Tibial artery (tissue), 4 donors: ENCODE data around the gene OR10A3.

Source experiments
- DNase-seq, 2 donors: peaks; one replicate each; pipeline ENCODE4 v3.0.0-alpha.2; 2019
- H3K27ac ChIP-seq, 2 donors: fragments of 200-600 bp; sonication (generic) in 1 of 2; 1 replicate in 1 of 2; 2 replicates in 1 of 2; pipeline ENCODE4 v1.5.1; 2018 to 2019; ENCODE audit warnings: mild to moderate bottlenecking in 1 of 2
- H3K27me3 ChIP-seq, 2 donors: fragments of 200-600 bp; sonication (generic) in 1 of 2; one replicate each; pipeline versions ENCODE4 v1.5.1 to v1.6.0; 2016 to 2019
- H3K36me3 ChIP-seq, 3 donors: fragments of 200-600 bp; sonication (generic) in 2 of 3; one replicate each; pipeline ENCODE4 v1.5.1; 2016 to 2019; ENCODE audit warnings: mild to moderate bottlenecking in 2 of 3
- H3K4me1 ChIP-seq, 4 donors: fragments of 200-600 bp; sonication (generic) in 2 of 4; 1 replicate in 3 of 4; 2 replicates in 1 of 4; pipeline ENCODE4 v1.5.1; 2016 to 2019
- H3K4me3 ChIP-seq, 2 donors: fragments of 200-600 bp; sonication (generic) in 1 of 2; 1 replicate in 1 of 2; 2 replicates in 1 of 2; pipeline ENCODE4 v1.5.1; 2018 to 2019; ENCODE audit warnings: mild to moderate bottlenecking in 2 of 2
- H3K9me3 ChIP-seq, 3 donors: fragments of 200-600 bp; sonication (generic) in 1 of 3; one replicate each; pipeline ENCODE4 v1.5.1; 2016 to 2019
- intact Hi-C: fragments of 100-400 bp; cut with DNase I; formaldehyde crosslinking; loops from one replicate; pipeline ENCODE4 v1.15.0; 2023; ENCODE audit warnings: low total_unique reads
- TF ChIP-seq, protein P1 (sequence below), 2 experiments: fragments of 200-600 bp in 1 of 2; fragments of 450-650 bp in 1 of 2; IDR thresholded peaks; one replicate each; pipeline ENCODE4 v1.5.1; 2017 to 2019; ENCODE audit warnings: antibody characterized with exemption in 2 of 2, mild to moderate bottlenecking in 1 of 2, moderate library complexity in 1 of 2

OR10A3 gene

DNA sequence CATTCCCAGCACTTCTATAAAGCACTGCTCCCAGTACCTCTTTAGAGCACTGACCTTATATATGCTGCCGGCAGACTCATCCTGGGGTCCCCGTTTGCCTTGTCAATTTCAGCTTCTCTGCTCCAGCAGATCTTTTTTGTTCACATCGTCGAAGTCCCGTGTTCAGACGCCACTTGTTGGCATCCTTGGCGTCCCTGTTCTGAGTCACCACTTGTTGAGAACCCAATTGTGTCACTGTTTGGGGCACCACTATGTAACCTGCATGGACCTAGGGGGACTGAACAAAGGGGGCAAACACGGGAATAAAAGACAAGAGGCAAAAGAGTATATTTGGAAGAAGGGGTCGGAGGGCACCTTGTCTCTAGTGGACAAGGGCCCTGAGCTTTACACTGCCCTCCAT lies 36.0 kb downstream of the OR10A3 start:
- TF ChIP-seq, protein P1, sequence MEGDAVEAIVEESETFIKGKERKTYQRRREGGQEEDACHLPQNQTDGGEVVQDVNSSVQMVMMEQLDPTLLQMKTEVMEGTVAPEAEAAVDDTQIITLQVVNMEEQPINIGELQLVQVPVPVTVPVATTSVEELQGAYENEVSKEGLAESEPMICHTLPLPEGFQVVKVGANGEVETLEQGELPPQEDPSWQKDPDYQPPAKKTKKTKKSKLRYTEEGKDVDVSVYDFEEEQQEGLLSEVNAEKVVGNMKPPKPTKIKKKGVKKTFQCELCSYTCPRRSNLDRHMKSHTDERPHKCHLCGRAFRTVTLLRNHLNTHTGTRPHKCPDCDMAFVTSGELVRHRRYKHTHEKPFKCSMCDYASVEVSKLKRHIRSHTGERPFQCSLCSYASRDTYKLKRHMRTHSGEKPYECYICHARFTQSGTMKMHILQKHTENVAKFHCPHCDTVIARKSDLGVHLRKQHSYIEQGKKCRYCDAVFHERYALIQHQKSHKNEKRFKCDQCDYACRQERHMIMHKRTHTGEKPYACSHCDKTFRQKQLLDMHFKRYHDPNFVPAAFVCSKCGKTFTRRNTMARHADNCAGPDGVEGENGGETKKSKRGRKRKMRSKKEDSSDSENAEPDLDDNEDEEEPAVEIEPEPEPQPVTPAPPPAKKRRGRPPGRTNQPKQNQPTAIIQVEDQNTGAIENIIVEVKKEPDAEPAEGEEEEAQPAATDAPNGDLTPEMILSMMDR (IDR thresholded peaks at IDR 0.05), result no peak
- Histone ChIP-seq H3K36me3 (no peaks in the 10 kb centered on the region), H3K4me3 (no peak overlapping the region), H3K4me1 (no peaks in the 10 kb centered on the region), H3K27ac (no peak overlapping the region), H3K9me3 (no peaks in the 10 kb centered on the region), H3K27me3 (no peaks in the 10 kb centered on the region)
- intact Hi-C loops, result no loop called here
- no peak for DNase-seq

DNA sequence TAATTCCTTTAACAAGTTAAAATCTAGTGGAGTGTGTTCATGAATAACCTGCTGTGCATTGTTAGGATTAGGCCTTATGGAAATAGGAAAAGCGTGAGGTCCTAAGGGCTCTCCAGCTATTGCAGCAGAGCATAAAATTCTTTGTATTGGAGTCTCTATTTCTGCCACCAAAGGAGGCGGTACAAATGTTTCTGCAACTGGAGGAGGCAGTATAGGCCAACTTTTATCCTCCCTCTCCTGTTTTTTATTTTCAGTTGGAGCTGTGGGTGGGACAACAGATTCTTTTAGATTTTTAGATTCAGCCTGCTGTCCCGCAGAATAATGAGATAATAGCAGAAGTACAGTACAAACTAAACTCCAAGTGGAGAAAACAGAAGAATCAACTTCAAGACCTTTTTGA lies 36.6 kb downstream of the OR10A3 start:
- DNase-seq, result no peak
- H3K4me3 ChIP-seq, result no peak overlapping the region
- intact Hi-C loops, result loop anchor here (5.0 kb wide), 1 partner anchor 82 kb away; the partner anchor contains the start of gene EIF3F
- no peak overlapping the region for H3K27ac ChIP-seq
- H3K36me3 ChIP-seq, result no peaks in the 10 kb centered on the region
- TF ChIP-seq, protein P1 (IDR thresholded peaks at IDR 0.05), result no peak
- H3K27me3 ChIP-seq, result no peaks in the 10 kb centered on the region
- no peaks in the 10 kb centered on the region for H3K4me1 ChIP-seq
- no peaks in the 10 kb centered on the region for H3K9me3 ChIP-seq

DNA sequence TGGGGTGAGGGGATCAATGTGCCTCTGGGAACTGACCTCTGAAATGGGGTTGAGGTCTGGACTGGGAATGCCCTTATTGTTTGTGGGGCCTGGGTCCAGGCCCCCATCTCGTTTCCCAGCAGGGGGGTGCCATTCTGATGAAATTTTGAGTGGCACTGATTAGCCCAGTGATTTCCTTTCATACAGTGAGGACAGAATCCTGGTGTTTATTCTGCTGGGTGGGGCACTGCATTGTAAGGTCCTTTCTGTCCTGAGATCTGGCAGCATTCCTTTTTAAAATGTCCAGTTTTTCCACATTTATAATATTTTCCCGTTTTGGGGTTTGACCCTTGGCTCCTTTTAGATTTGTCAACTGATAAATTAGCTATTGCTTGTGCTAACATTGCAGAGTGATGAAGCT lies 37.6 kb downstream of the OR10A3 start:
- no peaks in the 10 kb centered on the region for H3K9me3 ChIP-seq
- intact Hi-C loops, result loop anchor here (5.0 kb wide), 1 partner anchor 83 kb away; the partner anchor contains the start of gene EIF3F
- no peaks in the 10 kb centered on the region for H3K27me3 ChIP-seq

DNA sequence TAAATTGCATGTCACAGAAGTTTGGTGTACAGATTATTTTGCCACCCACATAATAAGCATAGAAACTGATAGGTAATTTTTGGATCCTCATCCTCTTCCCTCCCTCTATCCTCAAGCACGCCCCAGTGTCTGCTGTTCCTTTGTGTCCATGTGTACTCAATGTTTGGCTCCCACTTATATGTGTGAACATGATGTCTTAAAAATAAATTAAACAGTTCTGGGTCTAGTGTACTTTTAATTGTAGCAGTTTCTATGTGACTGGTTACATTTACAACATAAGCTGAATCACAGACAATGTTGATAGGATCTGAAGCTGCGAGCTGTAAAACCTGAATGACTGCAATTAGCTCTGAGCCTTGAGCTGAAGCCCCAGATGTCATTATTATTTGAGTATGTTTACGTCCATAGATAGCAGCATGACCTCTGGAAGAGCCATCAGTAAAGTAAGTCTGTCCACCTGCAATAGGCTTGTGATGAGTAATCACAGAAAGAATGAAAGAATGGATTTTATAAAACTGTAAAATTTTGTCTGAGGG lies 40.1 kb downstream of the OR10A3 start:
- intact Hi-C loops, result loop anchor here (5.0 kb wide), 1 partner anchor 86 kb away; the partner anchor contains the start of gene EIF3F
- H3K36me3 ChIP-seq, result no peaks in the 10 kb centered on the region
- no peaks in the 10 kb centered on the region for H3K4me1 ChIP-seq
- TF ChIP-seq, protein P1 (IDR thresholded peaks at IDR 0.05), result no peak
- no peak overlapping the region for H3K4me3 ChIP-seq
- no peaks in the 10 kb centered on the region for H3K9me3 ChIP-seq
- no peak for DNase-seq
- H3K27ac ChIP-seq, result no peak overlapping the region
- H3K27me3 ChIP-seq, result no peaks in the 10 kb centered on the region

More for the DNA sequence above, 37.6 kb downstream of the OR10A3 start:
- Histone ChIP-seq H3K4me1 (no peaks in the 10 kb centered on the region), H3K36me3 (no peaks in the 10 kb centered on the region), H3K27ac (no peak overlapping the region), H3K4me3 (no peak overlapping the region)
- no peak for DNase-seq
- TF ChIP-seq, protein P1 (IDR thresholded peaks at IDR 0.05), result no peak

DNA sequence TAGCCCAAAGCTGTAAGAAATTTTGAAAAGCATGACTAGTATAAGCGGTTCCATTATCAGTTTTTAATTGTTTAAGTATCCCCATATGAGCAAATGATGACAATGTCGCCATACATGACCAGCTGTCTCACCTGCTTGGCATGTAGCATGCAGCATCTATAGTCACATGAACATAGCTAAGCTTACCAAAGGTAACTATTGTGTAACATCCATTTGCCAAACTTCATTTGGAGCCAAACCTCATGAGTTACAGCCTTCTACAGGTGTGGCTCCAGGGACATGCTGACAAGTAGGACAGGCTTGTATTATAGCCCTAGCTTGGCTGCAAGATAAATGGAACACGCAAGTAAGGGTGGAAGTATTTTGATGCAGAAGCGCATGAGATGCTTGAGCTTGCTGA lies 40.8 kb downstream of the OR10A3 start:
- Histone ChIP-seq H3K4me1 (no peaks in the 10 kb centered on the region), H3K9me3 (no peaks in the 10 kb centered on the region), H3K4me3 (no peak overlapping the region), H3K36me3 (no peaks in the 10 kb centered on the region), H3K27me3 (no peaks in the 10 kb centered on the region), H3K27ac (no peak overlapping the region)
- TF ChIP-seq, protein P1 (IDR thresholded peaks at IDR 0.05), result no peak
- no peak for DNase-seq
- intact Hi-C loops, result loop anchor here (5.0 kb wide), 1 partner anchor 87 kb away; the partner anchor contains the start of gene EIF3F

DNA sequence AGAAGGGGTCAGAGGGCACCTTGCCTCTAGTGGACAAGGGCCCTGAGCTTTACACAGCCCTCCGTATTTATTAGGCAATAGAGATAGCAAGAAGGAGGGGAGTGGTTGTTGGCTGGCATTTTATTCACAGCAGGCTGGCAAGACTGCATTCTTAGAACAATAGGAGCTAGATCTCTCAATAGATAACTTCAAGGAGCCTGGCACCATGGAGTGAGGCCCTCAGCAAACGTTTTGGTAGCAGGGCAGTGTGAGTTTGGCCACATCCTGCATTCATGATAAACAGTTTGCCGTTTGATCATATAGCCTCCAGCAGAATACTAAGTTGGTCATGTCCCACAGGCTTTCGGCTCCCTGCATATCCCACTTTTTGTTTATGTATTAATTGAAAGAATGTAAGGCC lies 42.1 kb downstream of the OR10A3 start:
- intact Hi-C loops, result no loop called here
- H3K4me1 ChIP-seq, result no peaks in the 10 kb centered on the region

More for the DNA sequence above, 42.1 kb downstream of the OR10A3 start:
- Histone ChIP-seq H3K27me3 (no peaks in the 10 kb centered on the region), H3K9me3 (no peaks in the 10 kb centered on the region), H3K27ac (no peak overlapping the region), H3K4me3 (no peak overlapping the region), H3K36me3 (no peaks in the 10 kb centered on the region)
- TF ChIP-seq, protein P1 (IDR thresholded peaks at IDR 0.05), result no peak
- DNase-seq, result no peak
